GM23248 (cell line): Measurements from ENCODE around the gene ADGRG2.

Source experiments
- EZH2 ChIP-seq: fragments of 200-600 bp; sonication (generic); IDR thresholded peaks from 2 replicates; pipeline ENCODE4 v1.6.1; 2018; ENCODE audit warnings: antibody characterized with exemption, mild to moderate bottlenecking; ENCODE audit not compliant: insufficient read depth, poor library complexity, severe bottlenecking
- EZH2phosphoT487 ChIP-seq: fragments of 200-600 bp; sonication (generic); IDR thresholded peaks from 2 replicates; pipeline ENCODE4 v1.6.1; 2018; ENCODE audit warnings: antibody characterized with exemption, moderate library complexity, mild to moderate bottlenecking, low read depth; ENCODE audit not compliant: insufficient read depth

DNA sequence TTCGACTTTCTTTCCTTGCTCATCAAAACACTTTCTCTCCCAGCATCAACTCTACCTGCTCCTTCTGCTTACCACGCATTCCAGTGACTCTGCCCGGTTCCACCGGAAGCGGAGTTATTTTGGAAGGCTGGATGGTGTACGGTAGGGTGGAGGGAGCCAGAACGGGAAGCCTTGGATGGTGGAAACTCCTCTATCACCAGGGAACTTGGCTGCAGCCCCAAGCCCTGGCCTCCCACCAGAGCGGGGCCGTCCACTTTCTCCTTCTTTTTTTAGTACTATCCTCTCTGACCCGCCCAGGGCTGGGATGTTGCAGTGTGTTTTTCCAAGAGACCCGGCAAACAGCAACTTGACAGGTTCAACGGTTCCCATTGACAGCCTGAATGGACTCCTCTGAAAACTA, 27.6 kb downstream of the ADGRG2 start:
- TF ChIP-seq EZH2 = no peak
- TF ChIP-seq EZH2phosphoT487 = no peak
